ENCODE results near the gene CPVL.

DNA sequence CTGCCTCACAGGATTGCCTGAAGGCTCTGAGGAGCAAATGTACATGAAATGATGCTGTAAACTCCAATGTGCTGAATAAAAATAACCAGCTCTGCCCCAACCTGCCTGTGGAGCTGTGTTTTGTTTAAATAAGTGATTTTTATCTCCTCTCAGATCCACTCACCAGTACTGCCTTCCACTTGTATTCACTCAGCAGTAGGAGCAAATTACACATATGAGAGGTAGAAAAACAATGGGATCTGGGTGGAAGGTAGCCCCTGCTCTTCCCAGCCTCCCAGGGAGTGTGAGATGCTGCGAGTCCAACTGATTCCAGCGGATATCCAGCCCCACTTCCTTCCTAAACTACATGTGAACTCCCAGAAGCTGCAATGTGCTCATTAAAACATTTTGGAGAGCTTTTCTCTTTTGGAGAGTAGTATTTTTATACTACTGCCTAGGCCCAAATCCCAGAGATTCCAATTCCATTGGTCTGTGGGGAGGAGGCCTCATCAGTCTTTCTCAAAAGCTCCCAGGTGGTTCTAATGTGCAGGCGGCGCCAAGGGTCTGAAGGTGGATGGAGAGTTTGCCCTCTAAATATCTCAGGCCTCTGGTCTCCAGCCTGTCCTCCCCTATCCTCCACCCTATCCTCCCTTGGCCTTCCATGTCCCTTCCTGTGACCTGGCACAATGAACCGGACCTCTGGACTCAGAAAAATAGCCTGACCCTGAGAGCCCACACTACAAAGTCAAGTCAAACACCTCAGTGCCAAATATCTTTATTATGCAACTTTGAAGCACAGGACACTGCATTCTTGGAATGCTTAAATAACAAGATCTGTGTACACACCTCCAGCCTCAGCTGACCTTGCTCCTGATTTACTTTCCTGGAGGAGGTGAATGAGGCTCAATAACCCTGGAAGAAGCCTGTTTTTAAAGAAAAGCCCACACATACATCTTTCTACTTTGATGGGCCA lies 46.2 kb downstream of the CPVL start:
- TF ChIP-seq, protein P1, sequence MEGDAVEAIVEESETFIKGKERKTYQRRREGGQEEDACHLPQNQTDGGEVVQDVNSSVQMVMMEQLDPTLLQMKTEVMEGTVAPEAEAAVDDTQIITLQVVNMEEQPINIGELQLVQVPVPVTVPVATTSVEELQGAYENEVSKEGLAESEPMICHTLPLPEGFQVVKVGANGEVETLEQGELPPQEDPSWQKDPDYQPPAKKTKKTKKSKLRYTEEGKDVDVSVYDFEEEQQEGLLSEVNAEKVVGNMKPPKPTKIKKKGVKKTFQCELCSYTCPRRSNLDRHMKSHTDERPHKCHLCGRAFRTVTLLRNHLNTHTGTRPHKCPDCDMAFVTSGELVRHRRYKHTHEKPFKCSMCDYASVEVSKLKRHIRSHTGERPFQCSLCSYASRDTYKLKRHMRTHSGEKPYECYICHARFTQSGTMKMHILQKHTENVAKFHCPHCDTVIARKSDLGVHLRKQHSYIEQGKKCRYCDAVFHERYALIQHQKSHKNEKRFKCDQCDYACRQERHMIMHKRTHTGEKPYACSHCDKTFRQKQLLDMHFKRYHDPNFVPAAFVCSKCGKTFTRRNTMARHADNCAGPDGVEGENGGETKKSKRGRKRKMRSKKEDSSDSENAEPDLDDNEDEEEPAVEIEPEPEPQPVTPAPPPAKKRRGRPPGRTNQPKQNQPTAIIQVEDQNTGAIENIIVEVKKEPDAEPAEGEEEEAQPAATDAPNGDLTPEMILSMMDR (IDR thresholded peaks at IDR 0.05), result no peak
- TF ChIP-seq POLR2A (IDR thresholded peaks at IDR 0.05) (no peak), POLR2AphosphoS5 (IDR thresholded peaks at IDR 0.05) (no peak)

All from breast epithelium (tissue), 3 donors.